ENCODE results near the gene PDE4D.

DNA sequence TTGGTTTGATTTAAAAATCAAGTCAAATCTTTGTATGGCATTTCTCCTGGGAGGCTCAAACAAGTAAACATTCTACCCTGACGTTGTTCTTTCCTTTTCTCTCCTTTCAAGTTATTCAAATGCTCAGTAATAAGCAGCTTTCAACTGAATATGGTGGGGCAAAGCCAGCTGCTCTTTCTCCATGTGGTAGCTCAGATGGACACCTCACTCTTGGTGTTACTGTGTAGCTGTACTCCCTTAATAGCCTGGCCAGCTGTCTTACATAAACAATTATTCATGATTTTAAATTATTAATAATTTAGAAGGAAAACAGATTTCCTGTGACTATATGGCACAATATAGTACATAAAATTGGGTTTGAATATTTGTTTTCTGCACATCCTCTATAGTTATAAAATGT, 165.2 kb downstream of the PDE4D start:
- TF ChIP-seq SIN3A (IDR thresholded peaks at IDR 0.05; ENCODE audit: borderline replicate concordance, insufficient read depth, low read length): no peak
- no peak for TF ChIP-seq TAF1 (IDR thresholded peaks at IDR 0.05; ENCODE audit: borderline replicate concordance, insufficient read depth, low read length)
- no peak for TF ChIP-seq POLR2AphosphoS5 (IDR thresholded peaks at IDR 0.05; ENCODE audit: low read depth, low read length)
